ENCODE measurements around the gene MYRF.

Gene MYRF

DNA sequence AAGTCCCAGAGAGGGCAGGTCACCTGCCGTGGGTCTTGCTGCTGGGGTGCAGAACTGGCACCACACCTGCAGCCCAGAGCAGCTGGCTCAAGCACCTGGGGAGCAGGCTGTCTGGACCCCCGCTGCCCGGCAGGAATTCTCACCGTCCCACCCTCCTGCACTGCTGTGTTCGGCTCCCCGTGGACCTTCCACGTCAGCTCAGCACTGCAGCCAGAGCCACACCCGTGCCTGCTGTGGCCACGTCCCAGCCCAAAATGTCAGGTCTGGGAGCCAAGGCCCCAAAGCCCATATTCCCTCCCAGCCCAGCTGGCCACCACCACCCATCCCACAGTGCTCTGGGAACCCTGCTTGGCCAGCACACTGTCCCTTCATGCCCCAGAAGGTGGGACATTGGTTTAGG is 28.0 kb upstream of the MYRF start:
- no peaks in the 10 kb centered on the region for H4K20me1 ChIP-seq (ENCODE audit: control insufficient read depth, insufficient read depth, low read depth, low read length)
- no peaks in the 10 kb centered on the region for H3K79me2 ChIP-seq (ENCODE audit: control insufficient read depth, low read length)
- H3K9me3 ChIP-seq (ENCODE audit: control insufficient read depth, insufficient read depth, low read length): no peaks in the 10 kb centered on the region
- no peaks in the 10 kb centered on the region for H3K4me1 ChIP-seq (ENCODE audit: control insufficient read depth, low read length)
- no peaks in the 10 kb centered on the region for H3K36me3 ChIP-seq (ENCODE audit: control insufficient read depth, low read length)
- no peak overlapping the region for H3K4me2 ChIP-seq (ENCODE audit: low read length)
- H3K27ac ChIP-seq (ENCODE audit: low read depth, low read length): no peak overlapping the region
- H3K4me3 ChIP-seq (ENCODE audit: low read length): no peak overlapping the region
- H3K27me3 ChIP-seq (ENCODE audit: control insufficient read depth, low read length): no peaks in the 10 kb centered on the region
- no peak for TF ChIP-seq CTCF (IDR thresholded peaks at IDR 0.05; ENCODE audit: low read depth, low read length, poor library complexity, severe bottlenecking)
- TF ChIP-seq EZH2phosphoT487 (IDR thresholded peaks at IDR 0.05; ENCODE audit: borderline replicate concordance, low read length): no peak
- H3K9me2 ChIP-seq (replicated peaks; ENCODE audit: control insufficient read depth, low read length): no peaks in the 10 kb centered on the region
- H3F3A ChIP-seq (ENCODE audit: control insufficient read depth, insufficient read depth): no peaks in the 10 kb centered on the region

GRCh38 chr11:61725781-61726231 is 26.6 kb upstream of the MYRF start:
- H3K27me3 ChIP-seq (ENCODE audit: control insufficient read depth, low read length): no peaks in the 10 kb centered on the region
- no peaks in the 10 kb centered on the region for H4K20me1 ChIP-seq (ENCODE audit: control insufficient read depth, insufficient read depth, low read depth, low read length)
- no peak overlapping the region for H3K27ac ChIP-seq (ENCODE audit: low read depth, low read length)
- H3K79me2 ChIP-seq (ENCODE audit: control insufficient read depth, low read length): no peaks in the 10 kb centered on the region
- H3K9me2 ChIP-seq (replicated peaks; ENCODE audit: control insufficient read depth, low read length): no peaks in the 10 kb centered on the region
- no peak for TF ChIP-seq EZH2phosphoT487 (IDR thresholded peaks at IDR 0.05; ENCODE audit: borderline replicate concordance, low read length)
- TF ChIP-seq CTCF (IDR thresholded peaks at IDR 0.05; ENCODE audit: low read depth, low read length, poor library complexity, severe bottlenecking): no peak
- no peaks in the 10 kb centered on the region for H3K36me3 ChIP-seq (ENCODE audit: control insufficient read depth, low read length)
- no peak overlapping the region for H3K4me2 ChIP-seq (ENCODE audit: low read length)
- H3K9me3 ChIP-seq (ENCODE audit: control insufficient read depth, insufficient read depth, low read length): no peaks in the 10 kb centered on the region
- no peaks in the 10 kb centered on the region for H3F3A ChIP-seq (ENCODE audit: control insufficient read depth, insufficient read depth)
- no peak overlapping the region for H3K4me3 ChIP-seq (ENCODE audit: low read length)
- no peaks in the 10 kb centered on the region for H3K4me1 ChIP-seq (ENCODE audit: control insufficient read depth, low read length)

DNA sequence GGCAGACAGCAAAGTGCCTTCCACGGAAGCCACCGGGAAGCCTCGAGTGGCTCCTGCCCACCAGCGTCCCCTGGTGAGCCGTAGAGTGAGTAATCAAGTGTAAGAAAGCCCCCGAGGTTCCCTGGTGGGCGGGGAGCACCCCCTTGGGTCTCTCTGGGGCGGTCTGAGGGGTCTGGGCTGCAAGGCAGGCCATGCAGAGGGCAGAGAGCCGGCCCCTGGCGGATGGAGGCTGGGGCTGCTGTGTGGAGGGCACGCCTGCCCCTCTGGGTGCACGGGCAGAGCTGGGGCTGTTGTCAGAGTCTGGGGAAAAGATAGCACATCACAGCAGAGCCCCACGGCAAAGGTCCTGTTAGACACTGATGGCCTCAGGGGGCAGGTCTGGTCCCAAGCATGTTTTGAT is 25.7 kb upstream of the MYRF start:
- Histone ChIP-seq H3K27me3 (ENCODE audit: control insufficient read depth, low read length) (no peaks in the 10 kb centered on the region), H3K79me2 (ENCODE audit: control insufficient read depth, low read length) (no peaks in the 10 kb centered on the region), H3K36me3 (ENCODE audit: control insufficient read depth, low read length) (no peaks in the 10 kb centered on the region), H3K4me3 (ENCODE audit: low read length) (no peak overlapping the region), H3K9me3 (ENCODE audit: control insufficient read depth, insufficient read depth, low read length) (no peaks in the 10 kb centered on the region), H3K4me1 (ENCODE audit: control insufficient read depth, low read length) (no peaks in the 10 kb centered on the region), H4K20me1 (ENCODE audit: control insufficient read depth, insufficient read depth, low read depth, low read length) (no peaks in the 10 kb centered on the region), H3K4me2 (ENCODE audit: low read length) (no peak overlapping the region), H3F3A (ENCODE audit: control insufficient read depth, insufficient read depth) (no peaks in the 10 kb centered on the region), H3K27ac (ENCODE audit: low read depth, low read length) (no peak overlapping the region), H3K9me2 (replicated peaks; ENCODE audit: control insufficient read depth, low read length) (no peaks in the 10 kb centered on the region)
- TF ChIP-seq CTCF (IDR thresholded peaks at IDR 0.05; ENCODE audit: low read depth, low read length, poor library complexity, severe bottlenecking): no peak
- no peak for TF ChIP-seq EZH2phosphoT487 (IDR thresholded peaks at IDR 0.05; ENCODE audit: borderline replicate concordance, low read length)

- no peak overlapping the region for H3K27ac ChIP-seq (ENCODE audit: low read depth, low read length)
- H3K4me2 ChIP-seq (ENCODE audit: low read length): no peak overlapping the region
Observed at GRCh38 chr11:61727401-61727811, 25.0 kb upstream of the MYRF start.

More at GRCh38 chr11:61727401-61727811, 25.0 kb upstream of the MYRF start:
- no peaks in the 10 kb centered on the region for H3K4me1 ChIP-seq (ENCODE audit: control insufficient read depth, low read length)
- H3K9me2 ChIP-seq (replicated peaks; ENCODE audit: control insufficient read depth, low read length): no peaks in the 10 kb centered on the region
- H3K79me2 ChIP-seq (ENCODE audit: control insufficient read depth, low read length): no peaks in the 10 kb centered on the region
- no peaks in the 10 kb centered on the region for H3K9me3 ChIP-seq (ENCODE audit: control insufficient read depth, insufficient read depth, low read length)
- no peak overlapping the region for H3K4me3 ChIP-seq (ENCODE audit: low read length)
- H3K27me3 ChIP-seq (ENCODE audit: control insufficient read depth, low read length): no peaks in the 10 kb centered on the region
- H3F3A ChIP-seq (ENCODE audit: control insufficient read depth, insufficient read depth): no peaks in the 10 kb centered on the region
- H4K20me1 ChIP-seq (ENCODE audit: control insufficient read depth, insufficient read depth, low read depth, low read length): no peaks in the 10 kb centered on the region
- TF ChIP-seq EZH2phosphoT487 (IDR thresholded peaks at IDR 0.05; ENCODE audit: borderline replicate concordance, low read length) (no peak), CTCF (IDR thresholded peaks at IDR 0.05; ENCODE audit: low read depth, low read length, poor library complexity, severe bottlenecking) (no peak)
- H3K36me3 ChIP-seq (ENCODE audit: control insufficient read depth, low read length): no peaks in the 10 kb centered on the region
